Dermis microvascular lymphatic vessel endothelial cell (primary cell): ENCODE results near the gene BCR. TPM values are rescaled to one million over a fixed set of nuclear protein-coding genes. Genes with fewer than 3 reads are reported as not detected.
A peak's percentile ranks its signal among the peaks of the same experiment; 100 is the strongest.

Source experiments
- DNase-seq, 2 donors: peaks; one replicate each; pipeline versions ENCODE4 v3.0.0 to v3.0.0-alpha.2; 2010; ENCODE audit warnings: low read depth in 2 of 2
- total RNA-seq: library from RNA; depleted of rRNA; stranded (reverse); fragments of >200 nt; gene quantifications from 2 replicates; pipeline ENCODE4 v1.2.1, GENCODE V29; 2014

BCR gene
- total RNA-seq, 1 donor from 2014 or later, result 95.9 TPM

DNA sequence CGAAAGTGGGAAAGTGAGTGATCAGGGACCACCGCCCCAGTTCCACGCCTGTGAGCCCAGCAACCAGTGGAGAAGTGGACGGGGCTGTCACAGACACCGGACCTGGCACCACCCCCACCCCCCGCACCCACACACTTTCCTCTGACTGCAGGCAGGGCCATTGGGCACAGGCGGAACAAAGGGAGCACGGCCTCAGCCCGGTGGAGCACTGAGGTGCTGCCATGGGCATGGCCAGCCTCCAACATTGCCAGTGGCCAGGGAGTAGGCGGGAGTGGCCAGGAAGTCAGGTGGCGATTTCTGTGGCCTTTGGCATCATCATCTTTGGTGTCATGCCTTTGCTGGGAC lies 78.5 kb downstream of the BCR start:
- no peak for DNase-seq

GRCh38 chr22:23259916-23260644 lies 79.8 kb downstream of the BCR start:
- DNase-seq, result no peak

DNA sequence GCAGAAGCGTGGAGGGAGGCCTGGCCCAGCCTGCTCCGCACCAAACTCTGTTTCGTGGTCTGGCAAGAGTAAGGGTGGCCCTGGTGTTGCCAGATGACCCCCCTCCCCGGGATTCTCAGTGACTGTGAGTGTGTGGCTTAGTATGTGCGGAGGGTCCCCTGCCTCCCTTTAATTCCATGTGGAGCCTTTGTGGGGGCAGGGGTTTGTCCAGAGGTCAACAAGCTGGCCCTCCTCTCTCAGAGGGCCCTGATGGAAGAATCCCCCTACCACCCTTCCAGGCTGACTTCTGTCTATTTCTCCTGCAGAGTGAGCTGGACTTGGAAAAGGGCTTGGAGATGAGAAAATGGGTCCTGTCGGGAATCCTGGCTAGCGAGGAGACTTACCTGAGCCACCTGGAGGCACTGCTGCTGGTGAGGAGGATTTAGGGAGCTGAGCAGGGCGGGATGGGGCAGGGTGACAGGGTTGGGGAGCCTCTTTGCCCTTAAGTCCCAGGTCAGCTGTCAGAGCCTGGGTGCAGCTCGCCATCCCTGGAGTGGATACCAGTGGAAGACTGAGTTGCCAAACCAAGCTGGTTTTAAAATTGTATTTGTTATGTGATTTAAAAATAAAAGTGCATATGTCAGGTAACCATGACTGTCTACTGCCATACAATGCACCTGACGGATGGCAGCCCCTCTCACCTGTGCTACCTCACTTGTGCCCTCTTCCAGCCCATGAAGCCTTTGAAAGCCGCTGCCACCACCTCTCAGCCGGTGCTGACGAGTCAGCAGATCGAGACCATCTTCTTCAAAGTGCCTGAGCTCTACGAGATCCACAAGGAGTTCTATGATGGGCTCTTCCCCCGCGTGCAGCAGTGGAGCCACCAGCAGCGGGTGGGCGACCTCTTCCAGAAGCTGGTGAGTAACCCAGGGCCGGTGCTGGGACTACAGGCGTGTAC lies 80.6 kb downstream of the BCR start:
- no peak for DNase-seq

- no peak for DNase-seq
These were observed 81.7 kb downstream of the BCR start for GRCh38 chr22:23261900-23262450.

DNA sequence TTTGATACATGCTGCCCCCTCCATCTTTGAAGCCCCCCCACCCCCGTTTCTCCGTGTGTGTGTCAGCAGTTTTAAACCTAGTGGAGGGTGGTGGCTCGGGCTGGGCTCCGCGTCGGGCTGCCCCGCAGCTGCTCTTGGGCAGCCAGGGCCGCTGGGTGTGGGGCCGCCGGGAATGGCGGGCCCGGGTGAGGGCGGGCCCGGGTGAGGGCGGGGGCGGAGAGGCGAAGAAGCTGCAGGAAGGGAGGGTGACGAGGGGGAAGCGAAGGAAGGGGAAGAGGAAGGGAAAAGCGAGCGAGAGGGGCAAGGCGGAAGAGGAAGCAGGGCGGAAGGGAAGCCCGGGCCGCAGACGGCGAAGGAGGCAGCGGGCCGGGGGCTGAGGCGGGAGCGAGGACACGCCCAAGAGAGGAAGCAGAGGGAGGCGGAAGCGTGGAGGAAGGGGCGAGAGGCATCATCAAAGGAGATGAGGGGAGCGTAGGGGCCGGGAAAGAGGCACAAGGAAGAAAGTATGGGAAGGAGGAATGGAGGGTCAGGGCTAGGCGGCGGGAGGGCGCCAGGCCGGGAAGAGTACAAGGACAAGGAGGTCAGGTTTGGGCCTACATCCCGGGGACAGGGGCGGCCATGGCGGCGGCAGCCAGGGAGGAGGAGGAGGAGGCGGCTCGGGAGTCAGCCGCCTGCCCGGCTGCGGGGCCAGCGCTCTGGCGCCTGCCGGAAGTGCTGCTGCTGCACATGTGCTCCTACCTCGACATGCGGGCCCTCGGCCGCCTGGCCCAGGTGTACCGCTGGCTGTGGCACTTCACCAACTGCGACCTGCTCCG lies 82.4 kb downstream of the BCR start:
- no peak for DNase-seq

DNA sequence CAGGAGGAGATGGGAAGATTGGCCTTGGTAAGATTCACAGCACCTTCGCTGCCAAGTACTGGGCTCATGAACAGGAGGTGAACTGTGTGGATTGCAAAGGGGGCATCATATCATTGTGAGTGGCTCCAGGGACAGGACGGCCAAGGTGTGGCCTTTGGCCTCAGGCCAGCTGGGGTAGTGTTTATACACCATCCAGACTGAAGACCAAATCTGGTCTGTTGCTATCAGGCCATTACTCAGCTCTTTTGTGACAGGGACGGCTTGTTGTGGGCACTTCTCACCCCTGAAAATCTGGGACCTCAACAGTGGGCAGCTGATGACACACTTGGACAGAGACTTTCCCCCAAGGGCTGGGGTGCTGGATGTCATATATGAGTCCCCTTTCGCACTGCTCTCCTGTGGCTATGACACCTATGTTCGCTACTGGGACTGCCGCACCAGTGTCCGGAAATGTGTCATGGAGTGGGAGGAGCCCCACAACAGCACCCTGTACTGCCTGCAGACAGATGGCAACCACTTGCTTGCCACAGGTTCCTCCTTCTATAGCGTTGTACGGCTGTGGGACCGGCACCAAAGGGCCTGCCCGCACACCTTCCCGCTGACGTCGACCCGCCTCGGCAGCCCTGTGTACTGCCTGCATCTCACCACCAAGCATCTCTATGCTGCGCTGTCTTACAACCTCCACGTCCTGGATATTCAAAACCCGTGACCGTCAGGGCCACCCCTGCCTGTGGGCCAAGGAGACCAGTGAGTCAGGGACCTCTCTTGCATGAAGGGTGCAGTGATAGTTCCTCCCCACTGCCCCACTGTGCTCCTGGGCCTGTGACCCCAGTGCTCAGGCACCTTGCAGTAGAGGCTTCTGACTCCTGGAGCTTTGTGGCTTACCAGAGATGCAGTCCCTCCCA lies 83.6 kb downstream of the BCR start:
- peak in 1 of 2 donors; percentile 43 for DNase-seq

DNA sequence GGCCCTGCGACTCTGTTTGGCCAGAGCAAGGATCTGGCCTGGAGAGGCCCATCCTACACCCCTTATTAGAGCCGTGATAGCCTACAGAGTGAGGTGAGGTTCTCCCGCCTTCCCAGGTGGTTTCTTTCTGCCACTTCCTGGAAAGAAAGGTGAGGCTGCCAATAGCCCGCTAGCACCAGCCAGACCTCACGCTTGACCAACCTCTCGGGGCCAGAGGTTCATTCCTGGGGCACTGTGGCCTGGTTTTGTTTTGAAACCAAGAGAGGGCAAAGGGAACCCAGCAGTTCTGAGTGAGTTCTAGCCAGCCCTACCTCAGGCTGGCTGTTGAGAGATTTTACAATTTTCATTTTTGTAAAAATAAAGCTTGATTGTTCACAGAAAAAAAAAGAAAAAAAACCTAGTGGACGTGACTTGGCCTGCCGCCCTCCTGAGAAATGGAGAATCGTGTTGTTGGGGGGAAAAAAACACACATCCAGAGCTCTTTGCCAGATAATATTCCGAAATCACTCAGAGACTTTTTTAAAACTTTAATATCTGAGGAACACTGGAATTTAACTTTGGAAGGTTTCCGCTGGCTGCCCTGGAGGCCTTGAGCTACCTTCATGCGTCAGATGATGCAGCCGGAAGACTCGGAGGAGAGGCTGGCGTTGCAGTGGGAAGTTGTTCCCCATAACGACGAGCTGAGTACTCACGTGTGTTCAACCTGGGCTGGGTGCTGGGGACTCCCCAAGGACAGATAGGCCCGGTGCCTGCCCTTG lies 84.5 kb downstream of the BCR start:
- no peak for DNase-seq

- DNase-seq, result no peak
These were observed 85.0 kb downstream of the BCR start for GRCh38 chr22:23265368-23265700.

- no peak for DNase-seq
These were observed 86.5 kb downstream of the BCR start for GRCh38 chr22:23266780-23267179.

- no peak for DNase-seq
These were observed 87.1 kb downstream of the BCR start for GRCh38 chr22:23267226-23268043.

DNA sequence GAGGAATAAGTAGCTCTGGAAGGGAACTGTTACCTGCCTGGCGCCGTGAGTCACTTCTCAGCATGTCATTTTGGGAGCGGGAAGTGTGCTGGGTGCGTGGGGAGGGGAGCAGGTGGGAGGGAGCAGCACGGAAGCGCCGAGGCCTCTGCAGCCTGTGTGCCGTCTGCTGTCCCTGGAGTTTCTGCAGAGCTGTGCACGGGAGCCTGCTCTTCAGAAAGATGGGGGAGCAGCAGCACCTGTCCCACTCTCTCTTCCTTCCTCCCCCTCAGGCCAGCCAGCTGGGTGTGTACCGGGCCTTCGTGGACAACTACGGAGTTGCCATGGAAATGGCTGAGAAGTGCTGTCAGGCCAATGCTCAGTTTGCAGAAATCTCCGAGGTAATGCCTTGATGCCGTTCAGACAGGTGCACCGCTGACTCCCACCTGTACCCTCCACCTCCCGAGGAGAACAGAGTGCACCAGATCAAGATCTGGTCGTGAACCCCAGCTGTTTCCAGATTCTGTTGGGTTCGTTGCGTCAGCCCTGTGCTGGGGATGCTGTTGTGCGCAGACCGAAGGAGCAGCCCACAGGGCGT lies 87.9 kb downstream of the BCR start:
- DNase-seq, result no peak

DNA sequence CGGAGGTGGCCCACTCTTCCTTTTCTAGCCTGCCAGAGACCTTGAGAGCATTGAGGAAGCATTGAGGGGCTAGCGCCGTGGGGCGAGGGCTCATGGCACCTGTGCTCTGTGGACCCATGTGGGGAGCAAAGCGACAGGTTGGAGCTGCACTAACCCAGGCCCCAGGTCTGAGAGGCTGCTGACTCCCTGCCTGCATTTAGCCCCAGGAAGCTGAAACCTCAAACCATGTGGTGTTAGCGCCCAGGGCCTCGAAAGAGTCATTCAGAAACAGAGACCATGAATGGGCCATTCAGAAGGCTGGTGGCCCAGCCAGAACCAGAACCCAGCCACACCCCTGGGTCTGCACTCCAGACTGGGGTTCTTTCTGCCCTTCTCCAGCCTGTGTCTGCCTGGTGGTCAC lies 88.6 kb downstream of the BCR start:
- DNase-seq, result no peak

DNA sequence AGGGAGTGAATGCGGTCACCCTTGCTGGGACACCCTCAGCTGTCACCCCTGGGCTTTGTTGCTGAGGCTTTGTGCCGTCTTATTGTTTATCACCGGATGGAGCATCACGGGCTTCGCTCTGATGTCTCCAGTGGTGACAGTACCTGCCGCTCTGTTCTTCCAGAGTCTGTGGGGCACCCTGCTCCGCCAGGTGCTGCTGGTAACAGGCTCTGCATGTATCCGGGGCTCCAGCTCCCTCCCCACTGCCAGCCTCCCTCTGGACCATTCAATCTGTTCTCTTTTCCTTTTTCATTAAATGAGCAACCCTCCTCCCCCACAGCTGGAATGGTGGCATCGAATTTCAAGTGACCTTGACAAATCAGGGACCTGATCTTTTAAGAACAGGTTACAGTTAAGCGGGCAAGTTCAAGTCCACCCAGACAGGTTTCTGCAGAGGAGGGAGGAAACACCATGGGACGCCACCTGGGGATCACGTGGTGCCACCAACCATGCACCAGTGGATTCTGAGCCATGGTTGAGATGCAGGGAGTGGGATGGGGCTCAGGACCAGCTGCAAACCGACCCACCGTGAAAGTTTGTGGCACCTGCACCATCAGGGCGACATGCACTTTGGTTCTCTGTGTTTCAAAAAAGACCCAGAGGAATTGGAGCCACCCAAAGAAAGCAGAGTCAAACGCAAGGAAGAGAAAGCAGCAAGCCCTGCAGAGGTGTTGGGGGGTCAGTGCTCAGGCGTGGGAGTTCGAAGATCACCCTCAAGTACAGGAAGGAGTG lies 89.3 kb downstream of the BCR start:
- DNase-seq, result no peak

DNA sequence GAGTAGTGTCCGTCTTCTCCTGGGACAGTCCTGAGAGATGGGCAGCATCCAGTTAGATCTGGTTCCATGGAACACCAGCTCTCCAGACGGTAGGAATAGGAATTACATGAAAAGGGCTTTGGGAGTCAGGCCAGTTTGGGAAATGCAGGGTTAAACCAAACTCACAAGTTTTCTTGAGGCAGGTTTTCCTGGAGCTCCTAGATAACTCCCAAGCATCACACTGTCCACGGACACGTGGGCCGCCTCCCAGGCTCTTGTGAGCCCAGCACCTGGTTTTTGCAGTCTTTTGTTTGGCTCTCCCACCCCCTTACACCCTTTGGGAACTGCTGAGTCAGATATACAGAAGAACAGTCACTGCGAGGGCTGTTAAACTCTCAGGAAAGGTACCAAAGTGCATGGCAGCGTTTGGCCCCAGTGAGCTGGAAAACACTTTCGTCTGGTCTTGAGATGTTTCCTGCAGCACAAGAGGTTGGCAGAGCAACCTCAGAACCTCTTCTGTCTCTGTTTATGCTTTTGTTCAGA lies 90.0 kb downstream of the BCR start:
- no peak for DNase-seq

DNA sequence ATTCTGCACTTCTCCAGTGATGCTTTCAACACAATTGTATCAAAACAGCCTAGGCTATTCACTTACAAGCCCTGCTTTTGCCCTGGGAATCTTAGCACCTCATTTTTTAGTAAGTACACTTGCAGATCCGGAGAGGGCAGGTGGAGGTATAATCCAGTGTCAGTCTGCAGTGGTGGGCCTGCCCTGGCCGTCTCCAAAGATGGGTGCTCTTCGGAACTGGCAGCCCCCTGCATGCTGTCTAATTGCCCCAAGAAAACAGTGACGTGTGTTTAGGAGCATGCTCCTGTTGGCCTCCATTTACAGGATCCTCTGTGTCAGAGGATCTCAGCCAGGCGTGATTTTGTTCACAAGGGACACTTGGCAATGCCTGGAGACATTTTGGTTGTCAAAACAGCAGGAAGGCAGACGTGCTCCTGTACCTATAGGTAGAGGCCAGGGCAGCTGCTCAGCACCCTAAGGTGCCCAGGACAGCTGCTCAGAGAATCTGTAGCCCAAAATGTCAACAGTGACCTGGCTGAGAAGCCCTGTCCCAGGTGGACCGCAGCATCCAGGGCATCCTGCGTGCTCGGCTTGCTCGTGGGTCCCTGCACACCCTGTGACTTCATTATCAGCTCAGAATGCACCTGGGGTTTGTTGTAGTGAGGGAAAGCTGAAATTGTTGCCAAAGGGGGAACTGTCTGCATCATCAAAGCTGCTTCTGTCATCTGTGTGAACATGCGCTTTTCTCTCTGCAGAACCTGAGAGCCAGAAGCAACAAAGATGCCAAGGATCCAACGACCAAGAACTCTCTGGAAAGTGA lies 90.7 kb downstream of the BCR start:
- DNase-seq, result no peak

- DNase-seq, result no peak
These were observed 91.2 kb downstream of the BCR start for GRCh38 chr22:23271597-23271908.

GRCh38 chr22:23272371-23272770 lies 92.1 kb downstream of the BCR start:
- no peak for DNase-seq
